ENCODE results near the gene SPATA31D3. TPM values are rescaled to one million over a fixed set of nuclear protein-coding genes. Genes with fewer than 3 reads are reported as not detected.
"Not testable (repeated sequence)": the region's sequence is repeated elsewhere in the genome, so short reads cannot be mapped to it uniquely, and the experiment has no call there.

The SPATA31D3 gene
- total and polyA plus RNA-seq, 2 of the 13 experiments (the other 11 are each of a cell fraction or from before 2014, with no cell fraction given) = not detected

DNA sequence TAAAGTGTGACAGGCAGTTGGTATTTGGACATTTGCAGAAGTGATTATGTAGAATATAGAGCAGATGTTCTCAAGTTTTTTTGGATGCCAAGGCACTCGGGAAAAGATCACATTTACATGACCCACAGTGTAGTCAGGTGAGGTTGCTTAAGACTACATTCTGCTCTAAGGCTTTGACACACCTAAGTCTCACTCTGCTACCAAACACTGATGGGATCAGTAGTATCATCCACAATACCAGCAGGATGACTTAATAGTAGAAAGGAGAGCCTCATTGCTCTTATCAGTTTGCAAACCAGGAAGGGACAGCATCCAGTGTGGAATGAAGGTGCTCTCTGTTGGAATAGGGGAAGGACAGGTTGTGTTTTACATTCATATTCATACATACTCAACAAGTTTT, 42.8 kb downstream of the SPATA31D3 start (continued):
- TF ChIP-seq, protein P1, sequence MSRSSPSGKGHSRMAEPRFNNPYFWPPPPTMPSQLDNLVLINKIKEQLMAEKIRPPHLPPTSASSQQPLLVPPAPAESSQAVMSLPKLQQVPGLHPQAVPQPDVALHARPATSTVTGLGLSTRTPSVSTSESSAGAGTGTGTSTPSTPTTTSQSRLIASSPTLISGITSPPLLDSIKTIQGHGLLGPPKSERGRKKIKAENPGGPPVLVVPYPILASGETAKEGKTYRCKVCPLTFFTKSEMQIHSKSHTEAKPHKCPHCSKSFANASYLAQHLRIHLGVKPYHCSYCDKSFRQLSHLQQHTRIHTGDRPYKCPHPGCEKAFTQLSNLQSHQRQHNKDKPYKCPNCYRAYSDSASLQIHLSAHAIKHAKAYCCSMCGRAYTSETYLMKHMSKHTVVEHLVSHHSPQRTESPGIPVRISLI (CRISPR knock-in tag; IDR thresholded peaks at IDR 0.05; ENCODE audit: borderline replicate concordance) = no peak
- TF ChIP-seq, protein P2, sequence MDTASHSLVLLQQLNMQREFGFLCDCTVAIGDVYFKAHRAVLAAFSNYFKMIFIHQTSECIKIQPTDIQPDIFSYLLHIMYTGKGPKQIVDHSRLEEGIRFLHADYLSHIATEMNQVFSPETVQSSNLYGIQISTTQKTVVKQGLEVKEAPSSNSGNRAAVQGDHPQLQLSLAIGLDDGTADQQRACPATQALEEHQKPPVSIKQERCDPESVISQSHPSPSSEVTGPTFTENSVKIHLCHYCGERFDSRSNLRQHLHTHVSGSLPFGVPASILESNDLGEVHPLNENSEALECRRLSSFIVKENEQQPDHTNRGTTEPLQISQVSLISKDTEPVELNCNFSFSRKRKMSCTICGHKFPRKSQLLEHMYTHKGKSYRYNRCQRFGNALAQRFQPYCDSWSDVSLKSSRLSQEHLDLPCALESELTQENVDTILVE (CRISPR knock-in tag; IDR thresholded peaks at IDR 0.05) = no peak
- TF ChIP-seq CEBPG (CRISPR knock-in tag; IDR thresholded peaks at IDR 0.05) (no peak), ARHGAP35 (CRISPR knock-in tag; IDR thresholded peaks at IDR 0.05; ENCODE audit: borderline replicate concordance) (no peak)

DNA sequence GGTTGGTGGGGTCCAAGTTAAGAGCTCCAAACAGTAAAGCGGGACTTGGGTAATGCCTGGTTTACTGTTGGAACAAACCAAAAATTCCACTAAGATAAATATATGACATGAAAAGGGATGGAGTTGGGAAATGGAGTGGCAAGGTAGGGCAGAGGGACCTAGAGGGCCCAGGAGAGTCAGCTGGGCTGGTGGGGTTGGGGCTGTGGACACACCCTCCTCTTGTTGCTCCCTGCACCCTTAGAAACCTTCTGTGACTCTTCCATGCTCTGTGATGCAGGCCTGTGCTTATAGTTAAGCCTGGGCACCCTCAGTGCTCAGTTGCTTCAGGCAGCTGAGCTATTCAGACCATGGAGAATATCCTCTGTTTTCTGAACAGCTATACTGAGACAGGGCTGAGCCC, 45.2 kb downstream of the SPATA31D3 start, which contains the start of gene SPATA31D1:
Gene SPATA31D1 (plus strand): TSS at position 301 of the 400 bp plus-strand sequence. CDS start 47 bp downstream, at position 348.
- H3K4me1 ChIP-seq (ENCODE audit: insufficient read depth, low read length); POLR2A ChIA-PET; H4K20me1 ChIP-seq (ENCODE audit: insufficient read depth, low read length); in situ Hi-C loops (cut with HindIII; ENCODE audit: extremely low pct_ligation_motif_present, low pct_unique_long_range_greater_than_20kb); H3K9me3 ChIP-seq (ENCODE audit: low read length); ATAC-seq; intact Hi-C loops (cut with micrococcal nuclease; ENCODE audit: unreplicated experiment); BruUV-seq (replicated peaks); H3K4me2 ChIP-seq (ENCODE audit: low read depth, low read length); H3K36me3 ChIP-seq (replicated peaks in 1 of 2; ENCODE audit: control insufficient read depth in 1 of 2, insufficient read depth in 2 of 2, low read length in 2 of 2); CTCF ChIA-PET (ENCODE audit: low intra/inter-chr PET ratio, low total read pairs); H3K27me3 ChIP-seq (ENCODE audit: control insufficient read depth in 1 of 2, insufficient read depth in 2 of 2, low read length in 2 of 2); H3K4me3 ChIP-seq (replicated peaks in 1 of 3; ENCODE audit: insufficient read depth in 1 of 3, low read depth in 2 of 3, low read length in 3 of 3); FAIRE-seq; H3K79me2 ChIP-seq (ENCODE audit: insufficient read depth, low read length); DNase-seq (ENCODE audit: low spot score); H2AFZ ChIP-seq (ENCODE audit: low read length); H3K27ac ChIP-seq (ENCODE audit: extremely low read length, insufficient read depth, low read length); H3K9ac ChIP-seq (ENCODE audit: insufficient read depth, low read depth, low read length): not testable (repeated sequence)
- WGBS (ENCODE audit: low lambda C conversion rate) = 93% methylated on average over 1 of the region's 1 CpG

DNA sequence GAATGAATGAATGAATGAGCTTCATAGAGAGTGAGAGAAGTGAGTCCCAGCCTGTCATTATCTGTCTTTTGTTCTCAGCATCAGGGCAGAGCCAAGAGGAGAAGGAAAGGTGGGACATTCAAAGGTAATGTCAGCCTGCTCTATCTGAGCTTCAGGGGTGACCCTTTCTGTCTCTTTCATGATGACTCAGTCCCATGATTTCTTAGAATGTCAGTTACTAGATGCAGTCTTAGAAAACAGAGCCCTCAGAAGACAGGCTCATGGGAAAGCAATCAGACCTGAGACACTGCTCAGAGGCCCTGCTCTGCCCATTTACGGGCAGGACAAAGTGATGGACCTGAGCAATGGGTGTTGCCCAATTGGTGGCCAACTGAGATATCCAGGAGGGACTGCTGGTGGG, 46.4 kb downstream of the SPATA31D3 start:
- FAIRE-seq (no peak), ATAC-seq (no peak), DNase-seq (ENCODE audit: low spot score) (no peak)
- no peak overlapping the region for H2AFZ ChIP-seq (ENCODE audit: low read length)
- in situ Hi-C loops (cut with HindIII; ENCODE audit: extremely low pct_ligation_motif_present, low pct_unique_long_range_greater_than_20kb) (no loop called here), intact Hi-C loops (cut with micrococcal nuclease; ENCODE audit: unreplicated experiment) (no loop called here)
- H3K4me2 ChIP-seq (ENCODE audit: low read depth, low read length) = no peak overlapping the region
- H3K9ac ChIP-seq (ENCODE audit: insufficient read depth, low read depth, low read length) = no peak overlapping the region
- H3K27ac ChIP-seq (ENCODE audit: extremely low read length, insufficient read depth, low read length) = no peak overlapping the region
- H3K4me3 ChIP-seq (replicated peaks in 1 of 3; ENCODE audit: insufficient read depth in 1 of 3, low read depth in 2 of 3, low read length in 3 of 3) = no peak overlapping the region
- H3K9me3 ChIP-seq (ENCODE audit: low read length) = no peaks in the 10 kb centered on the region
- no peaks in the 10 kb centered on the region for H3K27me3 ChIP-seq (ENCODE audit: control insufficient read depth in 1 of 2, insufficient read depth in 2 of 2, low read length in 2 of 2)
- no peaks in the 10 kb centered on the region for H3K36me3 ChIP-seq (replicated peaks in 1 of 2; ENCODE audit: control insufficient read depth in 1 of 2, insufficient read depth in 2 of 2, low read length in 2 of 2)
- no peaks in the 10 kb centered on the region for H3K4me1 ChIP-seq (ENCODE audit: insufficient read depth, low read length)
- WGBS (ENCODE audit: low lambda C conversion rate) = 0% methylated on average over 1 of the region's 1 CpG
- no TSS peak for BruUV-seq (replicated peaks)
- no peaks in the 10 kb centered on the region for H3K79me2 ChIP-seq (ENCODE audit: insufficient read depth, low read length)
- ChIA-PET POLR2A (no interaction called here), CTCF (ENCODE audit: low intra/inter-chr PET ratio, low total read pairs) (no interaction called here)
- H4K20me1 ChIP-seq (ENCODE audit: insufficient read depth, low read length) = no peaks in the 10 kb centered on the region
- TF ChIP-seq ZNF354B (CRISPR knock-in tag; IDR thresholded peaks at IDR 0.05) (no peak), MTA3 (CRISPR knock-in tag; IDR thresholded peaks at IDR 0.05) (no peak), HNF4G (IDR thresholded peaks at IDR 0.05; ENCODE audit: borderline replicate concordance, low read depth, low read length) (no peak), HNF4G (CRISPR knock-in tag; IDR thresholded peaks at IDR 0.05; ENCODE audit: borderline replicate concordance, low read depth) (no peak), ZNF256 (CRISPR knock-in tag; conservative IDR thresholded peaks at IDR 0.05) (no peak), ZNF543 (CRISPR knock-in tag; IDR thresholded peaks at IDR 0.05) (no peak), ZBTB38 (CRISPR knock-in tag; IDR thresholded peaks at IDR 0.05) (no peak), AHR (CRISPR knock-in tag; IDR thresholded peaks at IDR 0.05) (no peak), ZNF557 (CRISPR knock-in tag; IDR thresholded peaks at IDR 0.05) (no peak)
- TF ChIP-seq, protein P3, sequence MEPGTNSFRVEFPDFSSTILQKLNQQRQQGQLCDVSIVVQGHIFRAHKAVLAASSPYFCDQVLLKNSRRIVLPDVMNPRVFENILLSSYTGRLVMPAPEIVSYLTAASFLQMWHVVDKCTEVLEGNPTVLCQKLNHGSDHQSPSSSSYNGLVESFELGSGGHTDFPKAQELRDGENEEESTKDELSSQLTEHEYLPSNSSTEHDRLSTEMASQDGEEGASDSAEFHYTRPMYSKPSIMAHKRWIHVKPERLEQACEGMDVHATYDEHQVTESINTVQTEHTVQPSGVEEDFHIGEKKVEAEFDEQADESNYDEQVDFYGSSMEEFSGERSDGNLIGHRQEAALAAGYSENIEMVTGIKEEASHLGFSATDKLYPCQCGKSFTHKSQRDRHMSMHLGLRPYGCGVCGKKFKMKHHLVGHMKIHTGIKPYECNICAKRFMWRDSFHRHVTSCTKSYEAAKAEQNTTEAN (CRISPR knock-in tag; conservative IDR thresholded peaks at IDR 0.05) = no peak
- TF ChIP-seq, protein P4, sequence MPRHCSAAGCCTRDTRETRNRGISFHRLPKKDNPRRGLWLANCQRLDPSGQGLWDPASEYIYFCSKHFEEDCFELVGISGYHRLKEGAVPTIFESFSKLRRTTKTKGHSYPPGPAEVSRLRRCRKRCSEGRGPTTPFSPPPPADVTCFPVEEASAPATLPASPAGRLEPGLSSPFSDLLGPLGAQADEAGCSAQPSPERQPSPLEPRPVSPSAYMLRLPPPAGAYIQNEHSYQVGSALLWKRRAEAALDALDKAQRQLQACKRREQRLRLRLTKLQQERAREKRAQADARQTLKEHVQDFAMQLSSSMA (CRISPR knock-in tag; IDR thresholded peaks at IDR 0.05) = no peak
